ENCODE results near the gene OR11A1.

OR11A1 gene

GRCh38 chr6:29456971-29457370 is at the start of gene OR11A1, which contains the start of gene OR2H1:
OR11A1 (minus strand) TSS chr6:29457071; CDS start chr6:29427641, 29,430 bp downstream.
OR2H1 (plus strand) TSS chr6:29457155; CDS start chr6:29461770, 4,615 bp downstream.
- no peak for DNase-seq (ENCODE audit: low read depth in 3 of 3)

GRCh38 chr6:29506446-29507067 is 49.7 kb upstream of the OR11A1 start:
- DNase-seq (ENCODE audit: low read depth in 3 of 3), result no peak

- DNase-seq (ENCODE audit: low read depth in 3 of 3), result no peak
Observed at GRCh38 chr6:29505808-29506207, 48.9 kb upstream of the OR11A1 start.

- no peak for DNase-seq (ENCODE audit: low read depth in 3 of 3)
Observed at GRCh38 chr6:29504961-29505360, 48.1 kb upstream of the OR11A1 start.

GRCh38 chr6:29502597-29502996 is 45.7 kb upstream of the OR11A1 start:
- DNase-seq (ENCODE audit: low read depth in 3 of 3), result no peak

GRCh38 chr6:29502181-29502580 is 45.3 kb upstream of the OR11A1 start:
- no peak for DNase-seq (ENCODE audit: low read depth in 3 of 3)

- DNase-seq (ENCODE audit: low read depth in 3 of 3), result no peak
Observed at GRCh38 chr6:29501106-29501505, 44.2 kb upstream of the OR11A1 start.

- DNase-seq (ENCODE audit: low read depth in 3 of 3), result no peak
Observed at GRCh38 chr6:29500594-29500993, 43.7 kb upstream of the OR11A1 start.

- DNase-seq (ENCODE audit: low read depth in 3 of 3), result no peak
Observed at GRCh38 chr6:29499704-29500103, 42.8 kb upstream of the OR11A1 start.

GRCh38 chr6:29496961-29497360 is 40.1 kb upstream of the OR11A1 start:
- DNase-seq (ENCODE audit: low read depth in 3 of 3), result no peak

GRCh38 chr6:29495571-29495970 is 38.7 kb upstream of the OR11A1 start:
- DNase-seq (ENCODE audit: low read depth in 3 of 3), result no peak

- DNase-seq (ENCODE audit: low read depth in 3 of 3), result no peak
Observed at GRCh38 chr6:29494131-29494530, 37.3 kb upstream of the OR11A1 start.

- DNase-seq (ENCODE audit: low read depth in 3 of 3), result no peak
Observed at GRCh38 chr6:29493261-29493660, 36.4 kb upstream of the OR11A1 start.

GRCh38 chr6:29491574-29491973 is 34.7 kb upstream of the OR11A1 start:
- DNase-seq (ENCODE audit: low read depth in 3 of 3), result no peak

- no peak for DNase-seq (ENCODE audit: low read depth in 3 of 3)
Observed at GRCh38 chr6:29490552-29490951, 33.7 kb upstream of the OR11A1 start.

GRCh38 chr6:29490055-29490454 is 33.2 kb upstream of the OR11A1 start:
- no peak for DNase-seq (ENCODE audit: low read depth in 3 of 3)

GRCh38 chr6:29489286-29489685 is 32.4 kb upstream of the OR11A1 start:
- DNase-seq (ENCODE audit: low read depth in 3 of 3), result no peak

GRCh38 chr6:29488874-29489273 is 32.0 kb upstream of the OR11A1 start:
- no peak for DNase-seq (ENCODE audit: low read depth in 3 of 3)

- DNase-seq (ENCODE audit: low read depth in 3 of 3), result no peak
Observed at GRCh38 chr6:29487660-29488059, 30.8 kb upstream of the OR11A1 start, which contains the start of gene MAS1L. MAS1L (minus strand) TSS chr6:29487956; CDS start chr6:29487902, 54 bp downstream.

- no peak for DNase-seq (ENCODE audit: low read depth in 3 of 3)
Observed at GRCh38 chr6:29487131-29487530, 30.3 kb upstream of the OR11A1 start.

- DNase-seq (ENCODE audit: low read depth in 3 of 3), result no peak
Observed at GRCh38 chr6:29486577-29486976, 29.7 kb upstream of the OR11A1 start.

GRCh38 chr6:29483735-29484134 is 26.9 kb upstream of the OR11A1 start:
- no peak for DNase-seq (ENCODE audit: low read depth in 3 of 3)

GRCh38 chr6:29483186-29483585 is 26.3 kb upstream of the OR11A1 start:
- no peak for DNase-seq (ENCODE audit: low read depth in 3 of 3)

- DNase-seq (ENCODE audit: low read depth in 3 of 3), result no peak
Observed at GRCh38 chr6:29479560-29479959, 22.7 kb upstream of the OR11A1 start.
